RPMI8226 (cell line): Measurements from ENCODE around the gene EMILIN2.
"Not testable (repeated sequence)": the region's sequence is repeated elsewhere in the genome, so short reads cannot be mapped to it uniquely, and the experiment has no call there.

Source experiments
- DNase-seq: peaks from one replicate; pipeline ENCODE4 v3.0.0-alpha.2; 2015

Gene EMILIN2

GRCh38 chr18:2901423-2901985, 54.7 kb downstream of the EMILIN2 start:
- DNase-seq, result no peak

GRCh38 chr18:2902327-2902726, 55.5 kb downstream of the EMILIN2 start:
- DNase-seq, result no peak

- DNase-seq, result no peak
Measured at GRCh38 chr18:2903006-2903405, 56.2 kb downstream of the EMILIN2 start.

GRCh38 chr18:2905854-2906703, 59.3 kb downstream of the EMILIN2 start:
- DNase-seq, result no peak

GRCh38 chr18:2906704-2907549, 60.1 kb downstream of the EMILIN2 start:
- peak; percentile 56 for DNase-seq

- DNase-seq, result no peak
Measured at GRCh38 chr18:2907550-2908135, 60.8 kb downstream of the EMILIN2 start.

GRCh38 chr18:2908166-2908945, 61.5 kb downstream of the EMILIN2 start:
- DNase-seq, result no peak

- DNase-seq, result no peak
Measured at GRCh38 chr18:2908946-2909335, 62.1 kb downstream of the EMILIN2 start.

GRCh38 chr18:2909431-2910140, 62.8 kb downstream of the EMILIN2 start:
- no peak for DNase-seq

- no peak for DNase-seq
Measured at GRCh38 chr18:2910261-2910660, 63.5 kb downstream of the EMILIN2 start.

- DNase-seq, result no peak
Measured at GRCh38 chr18:2910751-2911425, 64.1 kb downstream of the EMILIN2 start.

- DNase-seq, result no peak
Measured at GRCh38 chr18:2911533-2911932, 64.7 kb downstream of the EMILIN2 start.

- no peak for DNase-seq
Measured at GRCh38 chr18:2912357-2913299, 65.8 kb downstream of the EMILIN2 start.

GRCh38 chr18:2913398-2914005, 66.7 kb downstream of the EMILIN2 start:
- DNase-seq, result no peak

- no peak for DNase-seq
Measured at GRCh38 chr18:2914185-2914880, 67.5 kb downstream of the EMILIN2 start.

GRCh38 chr18:2914881-2915240, 68.1 kb downstream of the EMILIN2 start:
- DNase-seq, result no peak

GRCh38 chr18:2915486-2915885, 68.7 kb downstream of the EMILIN2 start:
- not testable (repeated sequence) for DNase-seq

GRCh38 chr18:2916184-2916583, 69.4 kb downstream of the EMILIN2 start:
- no peak for DNase-seq
